Frontal cortex (tissue), 4 donors: Measurements from ENCODE around the gene CDC42BPA. TPM values are rescaled to one million over a fixed set of nuclear protein-coding genes. Genes with fewer than 3 reads are reported as not detected.
"Not testable (repeated sequence)": the region's sequence is repeated elsewhere in the genome, so short reads cannot be mapped to it uniquely, and the experiment has no call there.

ENCODE experiments used
- DNase-seq, 2 donors: peaks; one replicate each; pipeline ENCODE4 v3.0.0; 2012; ENCODE audit warnings: low spot score in 2 of 2
- FAIRE-seq: peaks from 2 replicates; lab custom pipeline; 2012; peaks lifted over from hg19 to GRCh38; lab: Jason Lieb, UNC
- total RNA-seq: library from RNA; depleted of rRNA; stranded (reverse); fragments of >200 nt; gene quantifications from one replicate; pipeline ENCODE4 v1.2.3, GENCODE V29; 2014
- donor health status: control.
- donor health status: control.
- donor health status: control.

Gene CDC42BPA
- total RNA-seq, 1 donor from 2014 or later: 154 TPM

DNA sequence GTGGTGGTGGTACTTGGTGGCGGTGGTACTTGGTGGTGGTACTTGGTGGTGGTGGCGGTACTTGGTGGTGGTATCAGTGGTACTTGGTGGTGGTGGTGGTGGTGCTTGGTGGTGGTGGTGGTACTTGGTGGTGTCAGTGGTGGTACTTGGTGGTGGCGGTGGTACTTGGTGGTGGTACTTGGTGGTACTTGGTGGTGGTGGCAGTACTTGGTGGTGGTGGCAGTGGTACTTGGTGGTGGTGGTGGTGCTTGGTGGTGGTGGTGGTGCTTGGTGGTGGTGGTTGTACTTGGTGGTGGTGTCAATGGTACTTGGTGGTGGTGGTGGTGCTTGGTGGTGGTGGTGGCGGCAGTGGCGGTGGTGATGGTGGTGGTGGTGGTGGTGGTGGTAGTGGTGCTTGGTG lies 358.0 kb downstream of the CDC42BPA start:
- DNase-seq (no peak), FAIRE-seq (no peak)

DNA sequence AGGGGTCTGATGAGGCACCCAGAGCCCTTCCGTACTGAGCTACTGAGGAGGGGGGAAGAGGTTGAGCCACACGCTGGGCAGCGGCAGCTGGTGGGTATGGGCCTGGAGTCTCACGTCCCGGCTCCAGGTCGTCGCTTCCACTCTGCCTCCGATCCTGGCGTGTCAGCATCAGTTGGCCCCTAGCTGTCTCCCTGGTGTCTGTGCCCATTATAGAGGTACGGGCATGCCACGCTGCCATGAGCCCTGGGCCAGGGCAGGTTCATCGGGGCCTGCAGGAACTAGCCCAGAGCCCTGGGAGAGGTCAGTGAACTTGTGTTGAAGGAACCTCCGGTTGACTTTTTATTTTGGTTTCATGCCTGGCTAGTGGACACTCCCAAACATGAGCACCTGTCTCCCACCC lies 360.0 kb downstream of the CDC42BPA start:
- DNase-seq: no peak

DNA sequence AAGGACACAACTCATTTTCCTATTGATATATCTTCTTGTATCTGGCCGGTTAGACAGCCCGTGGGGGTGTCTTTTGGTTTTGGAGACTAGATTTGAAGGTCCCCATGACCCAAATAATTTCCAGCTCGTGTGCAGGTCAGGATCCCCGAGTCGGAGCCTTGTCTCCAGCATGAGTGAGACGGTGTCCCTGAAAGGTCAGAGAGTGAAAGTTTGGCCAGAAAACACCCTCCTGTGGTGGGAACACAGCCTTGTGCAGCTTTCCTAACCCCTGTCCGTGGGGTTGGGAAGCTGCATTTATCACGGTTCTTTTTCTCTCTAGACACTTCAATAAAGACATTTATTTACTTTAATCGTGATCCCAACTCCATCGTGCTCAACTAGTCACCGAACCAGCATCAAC lies 360.6 kb downstream of the CDC42BPA start:
- no peak for DNase-seq
- FAIRE-seq: no peak

More for the DNA sequence above, 360.0 kb downstream of the CDC42BPA start:
- FAIRE-seq: no peak

DNA sequence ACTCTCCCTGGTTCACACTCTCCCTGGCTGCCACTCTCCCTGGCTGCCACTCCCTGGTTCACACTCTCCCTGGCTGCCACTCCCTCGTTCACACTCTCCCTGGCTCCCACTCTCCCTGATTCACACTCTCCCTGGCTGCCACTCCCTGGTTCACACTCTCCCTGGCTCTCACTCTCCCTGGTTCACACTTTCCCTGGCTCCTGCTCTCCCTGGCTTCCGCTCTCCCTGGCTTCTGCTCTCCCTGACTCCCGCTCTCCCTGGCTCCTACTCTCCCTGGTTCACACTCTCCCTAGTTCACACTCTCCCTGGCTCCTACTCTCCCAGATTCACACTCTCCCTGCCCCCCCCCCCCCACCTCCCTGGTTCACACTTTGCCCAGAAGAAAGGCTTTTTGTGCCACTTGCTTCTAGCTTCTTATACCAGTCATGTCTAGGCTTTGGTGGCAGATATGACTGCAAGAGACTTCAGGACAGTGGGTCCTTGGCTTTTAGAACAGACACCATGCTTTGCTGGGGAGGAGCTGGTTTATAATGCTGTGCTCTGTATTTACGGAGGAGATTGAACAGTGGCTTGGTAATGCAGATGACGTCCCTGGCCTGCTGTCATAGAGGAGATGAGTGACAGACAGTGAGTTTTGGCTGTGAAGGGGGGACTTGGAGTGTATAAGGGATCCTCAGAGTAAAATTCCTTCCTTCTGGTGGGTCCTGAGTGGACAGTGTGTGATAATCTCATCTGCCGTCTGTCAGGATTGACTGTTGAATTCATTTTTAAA lies 361.2 kb downstream of the CDC42BPA start:
- DNase-seq (no peak), FAIRE-seq (no peak)

DNA sequence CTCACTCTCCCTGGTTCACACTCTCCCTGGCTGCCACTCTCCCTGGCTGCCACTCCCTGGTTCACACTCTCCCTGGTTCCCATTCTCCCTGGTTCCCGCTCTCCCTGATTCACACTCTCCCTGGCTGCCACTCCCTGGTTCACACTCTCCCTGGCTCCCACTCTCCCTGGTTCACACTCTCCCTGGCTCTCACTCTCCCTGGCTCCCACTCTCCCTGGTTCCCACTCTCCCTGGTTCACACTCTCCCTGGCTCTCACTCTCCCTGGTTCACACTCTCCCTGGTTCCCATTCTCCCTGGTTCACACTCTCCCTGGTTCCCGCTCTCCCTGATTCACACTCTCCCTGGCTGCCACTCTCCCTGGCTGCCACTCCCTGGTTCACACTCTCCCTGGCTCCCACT lies 362.4 kb downstream of the CDC42BPA start:
- not testable (repeated sequence) for FAIRE-seq, DNase-seq

DNA sequence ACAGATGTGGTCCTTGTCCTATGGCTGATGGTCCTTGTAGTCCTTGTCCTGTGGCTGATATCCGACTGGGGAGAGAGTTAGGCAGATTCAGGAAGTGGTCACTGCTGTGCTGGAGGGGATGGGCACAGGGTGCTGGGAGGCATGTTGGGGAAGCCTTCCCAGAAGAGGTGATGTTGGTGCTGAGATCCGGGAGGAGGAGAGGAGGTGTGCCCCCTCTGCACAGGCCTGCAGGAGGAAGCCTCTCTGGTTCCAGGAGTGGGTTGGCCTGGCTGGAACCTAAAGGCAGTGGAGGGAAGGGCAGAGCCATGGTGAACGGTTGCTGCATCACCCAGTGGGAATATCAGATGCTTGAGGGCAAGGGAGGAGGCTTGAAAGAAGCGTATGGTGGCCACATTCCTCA lies 363.5 kb downstream of the CDC42BPA start:
- FAIRE-seq: no peak
- no peak for DNase-seq

DNA sequence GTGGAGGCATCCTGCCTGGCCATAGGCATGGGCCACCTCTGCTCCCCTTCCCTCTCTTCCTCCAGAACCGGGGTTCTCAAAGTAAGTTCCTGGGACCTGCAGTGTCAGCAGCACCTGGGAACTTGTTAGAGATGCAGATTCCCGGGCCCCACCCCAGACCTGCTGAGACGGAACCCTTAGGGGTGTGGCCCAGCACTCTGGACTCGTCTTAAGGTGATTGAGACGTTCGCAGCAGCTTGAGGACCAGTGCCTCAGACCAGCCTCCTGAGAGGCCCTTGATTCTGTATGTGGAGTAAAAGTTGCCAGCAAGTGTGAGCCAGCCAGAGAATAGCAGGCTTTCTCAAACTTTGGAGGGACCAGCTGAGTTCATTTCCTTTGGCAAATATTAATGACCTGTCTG lies 364.0 kb downstream of the CDC42BPA start:
- no peak for DNase-seq
- no peak for FAIRE-seq

DNA sequence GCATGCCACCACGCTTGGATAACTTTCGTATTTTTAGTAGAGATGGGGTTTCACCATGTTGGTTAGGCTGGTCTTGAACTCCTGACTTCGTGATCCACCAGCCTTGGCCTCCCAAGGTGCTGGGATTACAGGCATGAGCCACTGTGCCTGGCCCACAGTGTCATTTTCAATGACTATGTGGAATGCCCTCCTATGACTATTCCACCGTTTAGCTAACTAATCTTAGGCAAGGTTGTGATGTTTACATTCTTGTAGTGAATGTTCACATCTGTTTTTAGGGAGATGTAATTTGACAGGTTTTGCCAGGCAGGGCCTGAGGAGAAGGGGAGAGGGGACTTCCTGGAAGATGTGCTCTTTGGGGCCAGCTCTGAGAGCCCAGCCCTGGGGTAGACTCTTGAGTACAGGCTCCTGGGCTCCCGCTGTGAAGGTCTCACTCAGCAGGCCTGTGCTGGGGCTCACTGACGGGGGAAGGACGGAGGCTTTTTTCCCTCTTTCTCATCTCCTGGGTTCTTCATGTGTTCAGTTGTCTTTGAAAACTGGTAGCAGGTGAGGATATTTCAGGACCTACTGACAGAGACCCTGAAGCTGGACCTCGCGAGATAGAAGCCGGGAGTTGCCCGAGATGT lies 365.0 kb downstream of the CDC42BPA start:
- FAIRE-seq (no peak), DNase-seq (no peak)

DNA sequence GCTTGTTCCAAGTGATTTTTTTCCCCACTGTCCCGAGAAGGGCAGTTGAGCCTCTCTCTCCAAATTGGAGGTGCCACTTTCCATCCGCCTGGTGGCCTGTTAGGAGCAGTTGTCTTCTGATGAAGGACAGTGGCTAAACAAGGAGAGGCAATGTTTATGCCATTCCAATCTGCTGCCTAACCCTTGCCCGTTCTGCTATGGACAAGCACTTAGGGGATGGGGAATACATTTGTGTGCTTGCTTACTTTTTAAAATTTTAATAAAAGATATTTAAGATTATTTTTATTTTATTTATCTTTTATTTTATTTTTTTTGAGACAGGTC lies 366.2 kb downstream of the CDC42BPA start:
- no peak for FAIRE-seq

DNA sequence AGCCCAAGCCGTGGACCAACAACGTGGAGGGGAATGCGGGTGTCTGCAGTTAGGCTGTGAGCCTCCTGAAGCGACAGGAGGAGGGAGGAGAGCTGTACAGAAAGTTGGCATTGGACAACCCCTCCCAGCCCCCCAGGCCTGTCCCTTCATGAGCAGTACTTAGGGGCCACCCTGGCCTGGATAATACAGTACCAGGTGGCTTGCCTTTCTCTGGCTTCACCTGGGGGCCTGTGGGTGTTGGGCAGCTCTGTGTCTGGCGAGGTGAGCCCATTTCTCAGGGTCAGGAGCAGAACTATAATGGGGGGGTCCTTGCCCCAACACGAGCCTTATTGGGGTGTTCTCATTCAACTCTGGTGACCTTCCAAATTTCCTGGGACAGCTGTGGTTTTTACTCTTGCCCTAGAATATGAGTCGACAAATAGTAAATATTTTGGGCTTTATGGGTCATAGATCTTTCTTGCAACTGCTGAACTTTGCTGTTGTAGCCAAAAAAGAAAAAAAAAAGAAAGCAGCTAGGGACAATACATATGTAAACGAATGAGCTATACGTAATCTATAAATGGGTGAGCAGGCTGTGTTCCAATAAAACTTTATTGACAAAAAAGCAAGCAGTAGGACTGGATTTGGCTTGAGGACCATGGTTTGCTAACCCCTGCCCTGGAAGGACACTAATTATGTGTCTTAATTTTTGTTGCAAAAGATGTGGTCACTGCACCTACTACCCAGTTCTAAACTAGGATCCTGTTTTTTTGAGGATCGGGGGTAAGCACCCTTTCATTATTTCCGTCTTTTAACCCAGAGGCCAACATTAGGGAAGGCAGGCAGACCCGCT lies 366.8 kb downstream of the CDC42BPA start:
- DNase-seq (no peak), FAIRE-seq (no peak)

More for the DNA sequence above, 366.2 kb downstream of the CDC42BPA start:
- no peak for DNase-seq

DNA sequence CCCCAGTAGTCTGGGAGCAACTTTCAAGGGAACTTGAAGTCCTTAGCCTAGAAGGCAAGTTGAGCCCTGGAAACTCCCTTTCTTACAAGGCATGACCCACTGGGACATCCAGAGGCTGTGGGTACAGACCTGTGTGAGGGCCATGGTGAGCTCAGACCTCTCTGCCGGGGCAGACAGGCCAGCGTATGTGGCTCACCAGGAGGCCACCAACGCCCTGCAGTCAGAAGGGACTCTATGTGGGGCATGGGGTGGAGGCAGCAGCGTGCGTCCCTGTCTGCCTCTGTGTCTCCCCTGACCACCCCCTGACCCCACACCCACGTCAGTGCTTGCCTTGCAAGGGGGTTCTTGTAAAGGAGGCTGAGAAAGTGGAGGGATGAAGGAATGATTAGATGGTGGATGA lies 367.4 kb downstream of the CDC42BPA start:
- FAIRE-seq (no peak), DNase-seq (no peak)

DNA sequence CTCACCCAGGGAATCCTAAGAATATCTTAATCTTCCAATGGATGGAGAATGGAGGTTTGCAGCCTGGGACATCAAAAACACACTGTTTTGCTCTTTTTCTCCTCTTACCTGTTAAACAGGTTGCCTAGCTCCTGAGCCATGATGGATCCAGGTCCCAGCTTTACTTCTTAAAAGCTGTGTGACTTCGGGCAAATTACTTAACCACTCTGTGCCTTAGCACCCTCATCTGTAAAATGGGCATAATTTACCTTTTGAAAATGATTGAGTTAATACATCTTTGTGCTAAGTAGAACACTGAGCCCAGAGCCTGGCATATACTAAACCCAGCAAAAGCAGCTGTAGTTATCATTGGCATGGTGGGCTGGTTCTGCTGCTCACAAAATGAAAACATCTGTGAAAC lies 368.0 kb downstream of the CDC42BPA start:
- DNase-seq (no peak), FAIRE-seq (no peak)

DNA sequence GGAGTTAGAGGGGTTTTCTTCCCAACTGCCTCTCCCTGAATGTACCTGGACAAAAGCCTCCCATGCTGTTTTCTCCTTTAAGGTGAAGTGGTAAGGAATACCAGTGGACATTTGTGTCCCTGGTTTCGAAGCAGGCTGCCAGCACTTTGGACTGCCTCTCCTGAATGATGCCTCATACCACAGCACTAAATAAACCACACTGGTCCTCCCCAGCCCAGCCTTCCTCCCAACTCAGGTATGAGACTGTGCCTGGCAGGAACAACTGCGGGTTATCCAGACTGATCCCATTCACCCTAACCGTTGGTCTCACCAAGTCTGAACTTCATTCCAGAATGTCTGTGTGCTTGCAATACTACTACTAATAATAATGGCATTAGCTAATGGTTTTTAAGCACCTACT lies 368.9 kb downstream of the CDC42BPA start:
- FAIRE-seq (no peak), DNase-seq (no peak)

DNA sequence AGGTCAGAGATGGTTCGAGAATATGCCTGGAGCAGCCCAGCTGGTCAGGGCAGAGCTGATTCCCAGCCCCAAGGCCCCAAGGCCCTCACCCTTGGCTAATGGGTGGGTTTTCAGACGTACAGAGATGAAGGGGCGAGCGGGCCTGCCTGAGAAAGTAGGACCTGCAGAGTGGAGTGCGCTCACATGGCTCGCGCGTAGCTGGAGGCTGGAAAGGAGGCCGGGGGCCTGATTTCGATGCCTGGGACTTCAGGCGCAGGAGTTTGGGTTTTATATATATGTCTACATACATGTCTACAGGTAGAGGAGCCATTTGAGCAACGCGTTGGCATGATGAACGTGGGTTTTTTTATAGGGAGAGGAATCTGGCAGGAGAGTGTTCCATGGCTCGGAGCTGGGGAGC lies 369.3 kb downstream of the CDC42BPA start:
- DNase-seq (no peak), FAIRE-seq (no peak)

DNA sequence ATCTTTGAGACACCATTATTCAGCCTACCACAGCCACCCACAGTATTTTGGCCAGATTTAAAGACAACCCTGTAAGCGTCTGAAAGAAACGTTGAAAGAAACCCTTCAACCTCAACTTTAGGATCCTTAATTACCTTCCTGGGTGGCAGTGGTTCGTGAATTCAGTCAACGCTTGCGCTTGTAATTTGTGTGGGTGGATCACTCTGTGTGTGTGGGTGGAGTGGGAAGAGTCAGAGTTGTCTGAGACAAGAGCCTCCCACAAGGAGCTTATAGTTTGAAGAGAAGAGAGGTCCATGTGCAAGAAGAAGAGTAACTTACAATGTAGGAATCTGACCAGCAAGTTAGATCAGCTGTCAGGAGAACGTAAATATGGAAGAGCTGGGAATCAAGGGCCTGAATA lies 369.8 kb downstream of the CDC42BPA start:
- no peak for FAIRE-seq
- DNase-seq: no peak

DNA sequence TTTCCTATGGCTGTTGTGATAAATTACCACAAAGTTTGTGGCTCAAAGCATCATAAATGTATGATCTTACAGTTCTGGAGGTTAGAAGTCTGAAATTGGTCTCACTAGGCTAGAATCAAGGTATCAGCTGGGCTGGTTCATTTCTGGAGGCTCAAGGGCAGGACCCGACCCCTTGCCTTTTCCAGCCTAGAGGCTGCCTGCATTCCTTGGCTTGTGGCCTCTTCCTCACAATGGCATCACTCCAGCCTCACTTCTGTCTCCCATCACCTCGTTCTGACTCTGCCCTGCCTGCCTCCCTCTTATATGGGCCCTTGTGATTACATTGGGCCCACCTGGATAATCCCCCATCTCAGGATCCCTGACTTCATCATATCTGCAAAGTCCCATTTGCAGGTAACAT lies 370.2 kb downstream of the CDC42BPA start:
- FAIRE-seq (no peak), DNase-seq (no peak)

DNA sequence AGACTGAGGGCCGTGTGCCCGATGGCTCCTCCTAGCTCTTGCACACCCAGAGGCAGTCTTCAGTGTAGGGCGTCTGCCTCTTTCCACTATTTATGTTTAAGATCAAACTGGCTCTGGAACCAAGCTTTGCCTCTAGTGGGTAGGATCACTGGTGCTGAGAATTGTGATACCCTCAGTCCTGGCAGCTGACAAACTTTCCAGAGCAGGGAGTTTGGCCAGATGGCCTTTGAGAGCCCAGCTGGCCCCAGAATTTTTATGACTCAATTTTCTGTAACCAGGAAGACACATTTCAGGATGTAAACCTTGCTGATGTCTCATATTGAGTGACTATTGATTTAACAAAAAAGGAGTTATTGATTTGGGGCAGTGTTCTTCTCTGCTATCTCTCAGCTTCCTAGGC lies 371.5 kb downstream of the CDC42BPA start:
- DNase-seq (no peak), FAIRE-seq (no peak)

DNA sequence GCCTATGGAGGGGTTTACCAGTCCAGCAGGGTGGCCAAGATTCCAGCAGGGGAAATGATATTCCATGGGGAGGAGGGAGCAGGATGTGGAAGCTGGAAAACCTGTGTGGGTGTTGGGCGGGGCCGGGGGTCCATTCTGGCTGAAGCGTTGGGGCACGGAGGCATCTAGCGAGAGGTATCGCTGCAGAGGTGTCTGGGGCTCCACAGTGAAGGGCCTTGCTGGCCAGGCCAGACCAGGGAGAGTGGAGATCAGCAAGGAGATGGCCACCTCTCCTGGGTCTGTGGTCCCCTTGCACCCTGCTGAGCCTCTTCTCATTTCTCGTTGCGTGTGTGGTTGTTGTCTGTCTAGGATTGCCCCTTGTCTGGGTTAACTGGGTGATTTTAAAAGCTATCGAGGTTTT lies 372.0 kb downstream of the CDC42BPA start:
- FAIRE-seq (no peak), DNase-seq (no peak)

DNA sequence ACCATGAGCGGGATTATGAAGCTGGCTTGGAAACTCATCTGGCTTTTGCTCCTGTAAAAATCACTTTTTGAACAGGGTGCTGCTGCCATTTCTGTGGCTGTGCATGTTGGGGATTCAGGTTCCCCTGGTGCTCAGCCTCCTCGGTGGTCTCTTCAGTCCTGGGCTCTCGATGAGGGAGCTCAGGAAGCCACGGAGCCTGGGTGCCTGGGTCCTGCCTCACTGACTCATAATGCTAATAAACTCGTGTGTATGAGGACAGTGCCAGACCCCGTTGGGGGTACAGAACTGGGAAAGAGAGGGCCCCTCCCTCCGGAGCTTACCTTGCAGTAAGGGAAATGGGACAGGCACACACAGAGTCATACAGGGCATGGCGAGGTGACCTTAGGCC lies 372.4 kb downstream of the CDC42BPA start:
- DNase-seq (no peak), FAIRE-seq (no peak)

DNA sequence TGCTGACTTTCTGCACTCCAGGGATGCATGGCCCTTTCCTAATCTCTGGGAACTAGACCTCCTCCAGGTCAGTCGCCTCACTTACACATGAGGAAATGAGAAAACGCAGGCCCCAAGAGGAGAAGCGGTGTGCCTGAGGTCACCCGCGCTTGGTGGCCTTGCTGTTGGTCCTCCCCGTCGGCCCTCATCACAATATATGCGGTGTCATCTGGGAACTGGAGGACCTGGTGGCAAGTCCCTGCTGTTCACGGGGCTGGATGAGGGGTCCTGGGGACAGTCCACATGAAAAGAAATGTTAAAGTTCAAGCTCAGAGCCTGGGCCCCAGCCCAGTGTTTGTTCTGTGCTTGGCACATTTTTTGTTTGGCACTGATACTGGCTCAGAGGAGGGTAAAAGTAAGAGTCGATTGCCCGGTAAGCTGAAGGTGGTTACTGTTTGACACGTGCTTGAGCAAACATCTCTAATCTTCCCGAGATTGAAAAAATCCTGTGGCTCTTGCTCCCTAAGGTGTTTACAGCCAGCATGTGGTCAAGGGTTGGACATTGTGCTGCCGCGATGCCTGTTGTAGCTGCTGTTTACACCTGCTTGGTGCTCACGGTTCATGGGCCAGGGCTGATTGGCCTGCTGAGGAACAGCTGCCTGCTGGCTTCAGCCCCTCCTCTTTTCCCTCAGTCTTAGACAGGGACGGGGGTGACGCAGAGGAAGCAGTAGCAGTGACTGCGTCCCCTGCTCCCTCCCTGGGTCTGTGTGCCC lies 373.0 kb downstream of the CDC42BPA start:
- no peak for FAIRE-seq
- DNase-seq: no peak
